Tibial artery (tissue), 4 donors: Measurements from ENCODE around the gene POGLUT2.

ENCODE experiments used
- DNase-seq, 2 donors: peaks; one replicate each; pipeline ENCODE4 v3.0.0-alpha.2; 2019
- H3K27ac ChIP-seq, 2 donors: fragments of 200-600 bp; sonication (generic) in 1 of 2; 1 replicate in 1 of 2; 2 replicates in 1 of 2; pipeline ENCODE4 v1.5.1; 2018 to 2019; ENCODE audit warnings: mild to moderate bottlenecking in 1 of 2
- H3K27me3 ChIP-seq, 2 donors: fragments of 200-600 bp; sonication (generic) in 1 of 2; one replicate each; pipeline versions ENCODE4 v1.5.1 to v1.6.0; 2016 to 2019
- H3K36me3 ChIP-seq, 3 donors: fragments of 200-600 bp; sonication (generic) in 2 of 3; one replicate each; pipeline ENCODE4 v1.5.1; 2016 to 2019; ENCODE audit warnings: mild to moderate bottlenecking in 2 of 3
- H3K4me1 ChIP-seq, 4 donors: fragments of 200-600 bp; sonication (generic) in 2 of 4; 1 replicate in 3 of 4; 2 replicates in 1 of 4; pipeline ENCODE4 v1.5.1; 2016 to 2019
- H3K4me3 ChIP-seq, 2 donors: fragments of 200-600 bp; sonication (generic) in 1 of 2; 1 replicate in 1 of 2; 2 replicates in 1 of 2; pipeline ENCODE4 v1.5.1; 2018 to 2019; ENCODE audit warnings: mild to moderate bottlenecking in 2 of 2
- H3K9me3 ChIP-seq, 3 donors: fragments of 200-600 bp; sonication (generic) in 1 of 3; one replicate each; pipeline ENCODE4 v1.5.1; 2016 to 2019
- CTCF ChIP-seq, 2 experiments: fragments of 200-600 bp in 1 of 2; fragments of 450-650 bp in 1 of 2; IDR thresholded peaks; one replicate each; pipeline ENCODE4 v1.5.1; 2017 to 2019; ENCODE audit warnings: antibody characterized with exemption in 2 of 2, mild to moderate bottlenecking in 1 of 2, moderate library complexity in 1 of 2
- intact Hi-C: fragments of 100-400 bp; cut with DNase I; formaldehyde crosslinking; loops from one replicate; pipeline ENCODE4 v1.15.0; 2023; ENCODE audit warnings: low total_unique reads

The POGLUT2 gene

GRCh38 chr13:102761071-102761470 is 37.7 kb downstream of the POGLUT2 start:
- H3K27ac ChIP-seq = no peak overlapping the region
- H3K27me3 ChIP-seq = no peaks in the 10 kb centered on the region
- H3K4me1 ChIP-seq = no peaks in the 10 kb centered on the region
- no peak for TF ChIP-seq CTCF (IDR thresholded peaks at IDR 0.05)
- no peak overlapping the region for H3K4me3 ChIP-seq
- no peak for DNase-seq
- H3K9me3 ChIP-seq = no peaks in the 10 kb centered on the region
- intact Hi-C loops = no loop called here
- no peaks in the 10 kb centered on the region for H3K36me3 ChIP-seq

GRCh38 chr13:102758842-102759241 is 39.9 kb downstream of the POGLUT2 start:
- H3K4me1 ChIP-seq = no peaks in the 10 kb centered on the region
- H3K27ac ChIP-seq = no peak overlapping the region
- H3K36me3 ChIP-seq = no peaks in the 10 kb centered on the region
- intact Hi-C loops = no loop called here
- H3K9me3 ChIP-seq = no peaks in the 10 kb centered on the region
- no peaks in the 10 kb centered on the region for H3K27me3 ChIP-seq
- H3K4me3 ChIP-seq = no peak overlapping the region
- no peak for TF ChIP-seq CTCF (IDR thresholded peaks at IDR 0.05)
- no peak for DNase-seq

GRCh38 chr13:102757006-102757405 is 41.8 kb downstream of the POGLUT2 start:
- no peak for TF ChIP-seq CTCF (IDR thresholded peaks at IDR 0.05)
- Histone ChIP-seq H3K4me3 (no peak overlapping the region), H3K27ac (no peak overlapping the region), H3K27me3 (no peaks in the 10 kb centered on the region), H3K36me3 (no peaks in the 10 kb centered on the region), H3K4me1 (no peaks in the 10 kb centered on the region), H3K9me3 (peaks cover 0 to 9% (median 4%) of the 10 kb centered on the region in 3 donors)
- no peak for DNase-seq
- intact Hi-C loops = no loop called here

- H3K27ac ChIP-seq = no peak overlapping the region
- intact Hi-C loops = no loop called here
- no peaks in the 10 kb centered on the region for H3K36me3 ChIP-seq
- H3K4me3 ChIP-seq = no peak overlapping the region
- peaks cover 0 to 9% (median 5%) of the 10 kb centered on the region in 3 donors for H3K9me3 ChIP-seq
- H3K4me1 ChIP-seq = no peaks in the 10 kb centered on the region
- no peak for TF ChIP-seq CTCF (IDR thresholded peaks at IDR 0.05)
- H3K27me3 ChIP-seq = no peaks in the 10 kb centered on the region
- DNase-seq = no peak
Observed at GRCh38 chr13:102751886-102752285, 46.9 kb downstream of the POGLUT2 start.

GRCh38 chr13:102742506-102742905 is 56.3 kb downstream of the POGLUT2 start:
- Histone ChIP-seq H3K27ac (no peak overlapping the region), H3K27me3 (no peaks in the 10 kb centered on the region), H3K9me3 (peaks cover 0 to 26% (median 3%) of the 10 kb centered on the region in 3 donors), H3K36me3 (no peaks in the 10 kb centered on the region), H3K4me3 (no peak overlapping the region), H3K4me1 (no peaks in the 10 kb centered on the region)
- no peak for DNase-seq
- no peak for TF ChIP-seq CTCF (IDR thresholded peaks at IDR 0.05)
- intact Hi-C loops = no loop called here

- intact Hi-C loops = no loop called here
- TF ChIP-seq CTCF (IDR thresholded peaks at IDR 0.05) = no peak
Observed at GRCh38 chr13:102742101-102742500, 56.7 kb downstream of the POGLUT2 start.

More at GRCh38 chr13:102742101-102742500, 56.7 kb downstream of the POGLUT2 start:
- H3K36me3 ChIP-seq = no peaks in the 10 kb centered on the region
- no peaks in the 10 kb centered on the region for H3K27me3 ChIP-seq
- H3K9me3 ChIP-seq = peaks cover 0 to 26% (median 3%) of the 10 kb centered on the region in 3 donors
- no peak overlapping the region for H3K27ac ChIP-seq
- H3K4me3 ChIP-seq = no peak overlapping the region
- DNase-seq = no peak
- no peaks in the 10 kb centered on the region for H3K4me1 ChIP-seq
